Fibroblast of pulmonary artery (primary cell): ENCODE measurements around the gene CIAO3.

Experiments used
- DNase-seq: peaks from one replicate; pipeline ENCODE4 v3.0.0-alpha.2; 2010; ENCODE audit warnings: low read depth
- H3K4me3 ChIP-seq: replicated peaks from 2 replicates; pipeline ENCODE4 v1.5.1; 2011; ENCODE audit warnings: low read depth, mild to moderate bottlenecking, control low read depth, low read length, moderate library complexity
- TF ChIP-seq, protein P1 (sequence below): IDR thresholded peaks from 2 replicates; pipeline ENCODE4 v1.5.1; 2011; ENCODE audit warnings: mild to moderate bottlenecking, control low read depth, low read length, inconsistent platforms; ENCODE audit errors: missing control alignments

Gene CIAO3

DNA sequence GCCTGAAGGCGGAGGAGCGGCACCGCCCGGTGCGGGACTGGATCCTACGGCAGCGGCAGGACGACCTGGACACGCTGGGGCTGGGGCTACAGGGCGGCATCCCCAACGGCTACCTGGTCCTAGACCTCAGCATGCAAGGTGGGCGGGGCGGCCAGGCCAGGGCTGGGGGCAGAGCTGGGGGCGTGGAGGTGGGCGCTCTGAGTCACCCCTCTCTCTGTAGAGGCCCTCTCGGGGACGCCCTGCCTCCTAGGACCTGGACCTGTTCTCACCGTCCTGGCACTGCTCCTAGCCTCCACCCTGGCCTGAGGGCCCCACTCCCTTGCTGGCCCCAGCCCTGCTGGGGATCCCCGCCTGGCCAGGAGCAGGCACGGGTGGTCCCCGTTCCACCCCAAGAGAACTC is 27.6 kb upstream of the CIAO3 start:
- TF ChIP-seq, protein P1, sequence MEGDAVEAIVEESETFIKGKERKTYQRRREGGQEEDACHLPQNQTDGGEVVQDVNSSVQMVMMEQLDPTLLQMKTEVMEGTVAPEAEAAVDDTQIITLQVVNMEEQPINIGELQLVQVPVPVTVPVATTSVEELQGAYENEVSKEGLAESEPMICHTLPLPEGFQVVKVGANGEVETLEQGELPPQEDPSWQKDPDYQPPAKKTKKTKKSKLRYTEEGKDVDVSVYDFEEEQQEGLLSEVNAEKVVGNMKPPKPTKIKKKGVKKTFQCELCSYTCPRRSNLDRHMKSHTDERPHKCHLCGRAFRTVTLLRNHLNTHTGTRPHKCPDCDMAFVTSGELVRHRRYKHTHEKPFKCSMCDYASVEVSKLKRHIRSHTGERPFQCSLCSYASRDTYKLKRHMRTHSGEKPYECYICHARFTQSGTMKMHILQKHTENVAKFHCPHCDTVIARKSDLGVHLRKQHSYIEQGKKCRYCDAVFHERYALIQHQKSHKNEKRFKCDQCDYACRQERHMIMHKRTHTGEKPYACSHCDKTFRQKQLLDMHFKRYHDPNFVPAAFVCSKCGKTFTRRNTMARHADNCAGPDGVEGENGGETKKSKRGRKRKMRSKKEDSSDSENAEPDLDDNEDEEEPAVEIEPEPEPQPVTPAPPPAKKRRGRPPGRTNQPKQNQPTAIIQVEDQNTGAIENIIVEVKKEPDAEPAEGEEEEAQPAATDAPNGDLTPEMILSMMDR = no peak
- H3K4me3 ChIP-seq = no peak overlapping the region
- DNase-seq = no peak

DNA sequence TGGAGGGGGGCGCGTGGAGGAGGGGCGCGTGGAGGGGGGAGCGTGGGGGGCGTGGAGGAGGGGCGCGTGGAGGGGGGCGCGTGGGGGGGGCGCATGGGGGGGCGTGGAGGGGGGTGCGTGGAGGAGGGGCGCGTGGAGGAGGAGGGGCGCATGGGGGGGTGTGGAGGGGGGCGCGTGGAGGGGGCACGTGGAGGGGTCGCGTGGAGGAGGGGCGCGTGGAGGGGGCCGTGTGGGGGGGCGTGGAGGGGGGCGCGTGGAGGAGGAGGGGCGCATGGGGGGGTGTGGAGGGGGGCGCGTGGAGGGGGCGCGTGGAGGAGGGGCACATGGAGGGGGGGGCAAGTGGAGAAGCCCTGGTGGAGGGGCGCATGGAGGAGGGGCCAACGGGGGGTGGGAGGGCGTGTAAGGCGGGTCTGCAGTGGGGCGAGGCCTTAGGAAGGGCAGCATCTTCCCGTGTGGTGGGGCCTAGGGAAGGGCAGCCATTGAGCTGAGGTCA is 27.0 kb upstream of the CIAO3 start:
- TF ChIP-seq, protein P1 = no peak
- no peak overlapping the region for H3K4me3 ChIP-seq
- no peak for DNase-seq

DNA sequence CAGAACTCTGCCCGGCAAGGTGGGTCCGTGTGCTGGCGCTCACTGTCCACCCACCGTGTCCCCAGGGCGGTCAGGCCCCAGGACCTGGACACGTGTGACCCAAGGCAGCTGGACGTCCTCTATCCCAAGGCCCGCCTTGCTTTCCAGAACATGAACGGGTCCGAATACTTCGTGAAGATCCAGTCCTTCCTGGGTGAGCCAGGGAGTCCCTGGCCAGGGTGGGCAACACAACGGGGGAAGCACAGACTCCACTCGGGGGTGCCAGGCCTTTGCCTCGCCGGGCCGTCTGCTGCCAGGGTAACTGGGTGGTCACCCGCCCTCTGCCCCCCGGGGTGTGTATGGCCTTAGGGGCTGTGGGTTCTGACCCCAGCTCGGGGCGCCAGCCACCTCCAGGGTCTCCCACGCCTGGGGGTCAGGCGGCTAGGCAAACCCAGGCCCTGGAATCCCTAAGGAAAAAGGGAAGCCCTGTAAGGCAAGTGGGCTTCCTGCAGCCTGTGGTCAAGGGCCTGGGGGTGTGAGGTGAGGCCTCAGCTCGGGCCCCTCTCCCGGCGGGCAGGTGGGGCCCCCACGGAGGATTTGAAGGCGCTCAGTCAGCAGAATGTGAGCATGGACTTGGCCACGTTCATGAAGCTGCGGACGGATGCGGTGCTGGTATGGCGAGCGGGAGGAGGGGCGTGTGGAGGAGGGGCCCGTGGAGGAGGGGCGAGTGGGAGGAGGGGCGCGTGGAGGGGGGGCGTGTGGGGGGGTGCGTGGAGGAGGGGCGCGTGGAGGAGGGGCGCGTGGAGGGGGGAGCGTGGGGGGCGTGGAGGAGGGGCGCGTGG is 26.2 kb upstream of the CIAO3 start:
- H3K4me3 ChIP-seq = no peak overlapping the region
- TF ChIP-seq, protein P1 = no peak
- DNase-seq = no peak

DNA sequence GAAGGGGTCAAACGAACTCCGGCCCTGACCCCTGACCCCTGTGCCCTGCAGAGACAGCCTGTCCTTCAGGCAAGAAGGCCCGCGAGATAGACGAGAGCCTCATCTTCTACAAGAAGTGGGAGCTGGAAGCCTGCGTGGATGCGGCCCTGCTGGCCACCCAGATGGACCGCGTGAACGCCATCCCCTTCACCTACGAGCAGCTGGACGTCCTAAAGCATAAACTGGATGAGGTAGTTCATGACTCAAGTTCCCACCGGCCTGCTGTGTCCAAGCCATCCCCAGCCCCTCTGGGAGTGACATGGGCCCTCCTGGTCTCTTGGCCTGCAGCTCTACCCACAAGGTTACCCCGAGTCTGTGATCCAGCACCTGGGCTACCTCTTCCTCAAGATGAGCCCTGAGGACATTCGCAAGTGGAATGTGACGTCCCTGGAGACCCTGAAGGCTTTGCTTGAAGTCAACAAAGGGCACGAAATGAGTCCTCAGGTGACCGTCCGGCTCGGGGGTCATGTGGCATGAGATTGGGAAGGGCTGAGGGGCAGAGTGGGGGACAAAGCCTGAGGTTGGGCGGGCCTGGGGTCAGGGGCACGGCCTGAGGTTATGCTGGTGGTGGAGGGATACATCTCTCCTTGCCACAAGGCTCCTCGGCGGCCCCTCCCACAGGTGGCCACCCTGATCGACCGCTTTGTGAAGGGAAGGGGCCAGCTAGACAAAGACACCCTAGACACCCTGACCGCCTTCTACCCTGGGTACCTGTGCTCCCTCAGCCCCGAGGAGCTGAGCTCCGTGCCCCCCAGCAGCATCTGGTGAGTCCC is 25.4 kb upstream of the CIAO3 start:
- H3K4me3 ChIP-seq = no peak overlapping the region
- DNase-seq = no peak
- TF ChIP-seq, protein P1 = no peak

DNA sequence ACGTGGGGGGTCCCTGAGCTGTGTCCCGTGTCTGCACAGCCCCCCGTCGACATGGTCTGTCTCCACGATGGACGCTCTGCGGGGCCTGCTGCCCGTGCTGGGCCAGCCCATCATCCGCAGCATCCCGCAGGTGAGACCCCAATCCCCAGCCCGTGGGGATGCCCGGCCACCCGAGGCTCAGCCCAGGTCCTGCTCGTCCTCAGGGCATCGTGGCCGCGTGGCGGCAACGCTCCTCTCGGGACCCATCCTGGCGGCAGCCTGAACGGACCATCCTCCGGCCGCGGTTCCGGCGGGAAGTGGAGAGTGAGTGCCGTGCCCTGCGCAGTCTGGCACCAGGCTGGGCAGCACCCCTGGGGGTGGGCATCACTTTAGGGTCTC is 24.7 kb upstream of the CIAO3 start:
- TF ChIP-seq, protein P1 = no peak
- no peak overlapping the region for H3K4me3 ChIP-seq
- no peak for DNase-seq

DNA sequence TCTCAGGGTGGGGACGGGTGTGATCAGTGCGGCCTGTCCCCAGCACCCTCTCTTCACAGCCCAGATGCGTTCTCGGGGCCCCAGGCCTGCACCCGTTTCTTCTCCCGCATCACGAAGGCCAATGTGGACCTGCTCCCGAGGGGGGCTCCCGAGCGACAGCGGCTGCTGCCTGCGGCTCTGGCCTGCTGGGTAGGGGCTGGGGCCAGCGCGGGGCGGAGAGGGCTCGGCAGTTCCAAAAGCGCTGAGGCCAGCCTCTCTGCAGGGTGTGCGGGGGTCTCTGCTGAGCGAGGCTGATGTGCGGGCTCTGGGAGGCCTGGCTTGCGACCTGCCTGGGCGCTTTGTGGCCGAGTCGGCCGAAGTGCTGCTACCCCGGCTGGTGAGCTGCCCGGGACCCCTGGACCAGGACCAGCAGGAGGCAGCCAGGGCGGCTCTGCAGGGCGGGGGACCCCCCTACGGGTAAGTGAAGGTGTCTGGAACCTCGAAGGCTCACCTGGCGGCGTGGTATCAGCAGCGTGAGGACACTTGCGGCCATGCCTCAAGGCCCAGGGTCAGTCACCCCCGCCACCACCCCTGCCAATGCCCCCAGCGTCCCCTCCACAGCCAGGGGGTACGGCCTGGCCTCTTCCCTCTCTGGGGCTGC is 24.2 kb upstream of the CIAO3 start:
- TF ChIP-seq, protein P1 = no peak
- DNase-seq = no peak
- H3K4me3 ChIP-seq = no peak overlapping the region
